ENCODE results near the gene SLC22A1. TPM values are rescaled to one million over a fixed set of nuclear protein-coding genes. Genes with fewer than 3 reads are reported as not detected.
A peak's percentile ranks its signal among the peaks of the same experiment; 100 is the strongest.

The SLC22A1 gene
- total and polyA plus RNA-seq, 2 donors (not counting 3 experiments of a cell fraction or from before 2014, with no cell fraction given), result 0.04 TPM; not detected in 1

- H3K9me3 ChIP-seq (replicated peaks; ENCODE audit: control insufficient read depth, insufficient read depth, low read length), result no peaks in the 10 kb centered on the region
- TF ChIP-seq CTCF (IDR thresholded peaks at IDR 0.05; ENCODE audit: extremely low read depth in 1 of 2, insufficient read depth in 1 of 2, low read depth in 1 of 2, low read length in 2 of 2) (peak; percentile 41 to 59), MYC (IDR thresholded peaks at IDR 0.05; ENCODE audit: low read depth, low read length) (no peak)
- H2AFZ ChIP-seq (ENCODE audit: low read depth, low read length), result no peak overlapping the region
- CTCF ChIA-PET, result interaction anchor here (0.6 to 7.0 kb wide), 4 partner anchors 10 to 470 kb away, joined by 3 to 53 read pairs (median 4); no protein-coding TSS in a partner anchor
- dilution Hi-C loops (cut with MboI; ENCODE audit: extremely low pct_ligation_motif_present, low sequenced_read_pairs), result no loop called here
- no peak overlapping the region for H3K9ac ChIP-seq (replicated peaks; ENCODE audit: extremely low read depth, insufficient read depth, low read length)
- H3K36me3 ChIP-seq (ENCODE audit: control insufficient read depth in 2 of 2, extremely low read depth in 1 of 2, insufficient read depth in 2 of 2, low read length in 2 of 2), result peaks cover 0 to 5% of the 10 kb centered on the region in 2 experiments
- POLR2A ChIA-PET, result no interaction called here
- FAIRE-seq (peak; percentile 79), DNase-seq (ENCODE audit: low read depth, low spot score) (peak; percentile 40)
- H3K4me3 ChIP-seq (replicated peaks in 1 of 3; ENCODE audit: insufficient read depth in 1 of 3, low read depth in 1 of 3, low read length in 3 of 3), result no peak overlapping the region
- no peak overlapping the region for H3K4me2 ChIP-seq (ENCODE audit: insufficient read depth, low read length)
- no peaks in the 10 kb centered on the region for H3K4me1 ChIP-seq (ENCODE audit: control insufficient read depth, extremely low read depth, insufficient read depth, low read length)
- no peaks in the 10 kb centered on the region for H3K27me3 ChIP-seq (ENCODE audit: control insufficient read depth in 2 of 2, insufficient read depth in 2 of 2, low read length in 2 of 2)
- BruUV-seq (replicated peaks), result no TSS peak
- intact Hi-C loops (cut with micrococcal nuclease), result loop anchor here (1.0 to 10.0 kb wide), 3 partner anchors 240 to 411 kb away; partner anchors contain the start of gene MRPL18
- no peaks in the 10 kb centered on the region for H3K9me1 ChIP-seq (replicated peaks; ENCODE audit: control insufficient read depth, extremely low read depth, insufficient read depth, low read length)
- H4K20me1 ChIP-seq (replicated peaks; ENCODE audit: control insufficient read depth, extremely low read depth, insufficient read depth, low read length), result no peaks in the 10 kb centered on the region
- no peak overlapping the region for H3K27ac ChIP-seq (ENCODE audit: insufficient read depth, low read depth, low read length)
- H3K79me2 ChIP-seq (ENCODE audit: control insufficient read depth, insufficient read depth, low read length), result no peaks in the 10 kb centered on the region
These were observed 18.4 kb upstream of the SLC22A1 start for GRCh38 chr6:160102956-160103824.

GRCh38 chr6:160103825-160104100 is 17.9 kb upstream of the SLC22A1 start:
- Histone ChIP-seq H3K27me3 (ENCODE audit: control insufficient read depth in 2 of 2, insufficient read depth in 2 of 2, low read length in 2 of 2) (no peaks in the 10 kb centered on the region), H3K9me3 (replicated peaks; ENCODE audit: control insufficient read depth, insufficient read depth, low read length) (no peaks in the 10 kb centered on the region), H3K9ac (replicated peaks; ENCODE audit: extremely low read depth, insufficient read depth, low read length) (no peak overlapping the region), H3K4me3 (replicated peaks in 1 of 3; ENCODE audit: insufficient read depth in 1 of 3, low read depth in 1 of 3, low read length in 3 of 3) (no peak overlapping the region), H2AFZ (ENCODE audit: low read depth, low read length) (no peak overlapping the region), H4K20me1 (replicated peaks; ENCODE audit: control insufficient read depth, extremely low read depth, insufficient read depth, low read length) (no peaks in the 10 kb centered on the region), H3K9me1 (replicated peaks; ENCODE audit: control insufficient read depth, extremely low read depth, insufficient read depth, low read length) (no peaks in the 10 kb centered on the region), H3K4me2 (ENCODE audit: insufficient read depth, low read length) (no peak overlapping the region), H3K4me1 (ENCODE audit: control insufficient read depth, extremely low read depth, insufficient read depth, low read length) (no peaks in the 10 kb centered on the region), H3K36me3 (ENCODE audit: control insufficient read depth in 2 of 2, extremely low read depth in 1 of 2, insufficient read depth in 2 of 2, low read length in 2 of 2) (peaks cover 0 to 5% of the 10 kb centered on the region in 2 experiments), H3K79me2 (ENCODE audit: control insufficient read depth, insufficient read depth, low read length) (no peaks in the 10 kb centered on the region), H3K27ac (ENCODE audit: insufficient read depth, low read depth, low read length) (no peak overlapping the region)
- CTCF ChIA-PET, result interaction anchor here (0.6 to 7.0 kb wide), 4 partner anchors 10 to 471 kb away, joined by 3 to 53 read pairs (median 4); no protein-coding TSS in a partner anchor
- dilution Hi-C loops (cut with MboI; ENCODE audit: extremely low pct_ligation_motif_present, low sequenced_read_pairs) (no loop called here), intact Hi-C loops (cut with micrococcal nuclease) (loop anchor here (1.0 to 10.0 kb wide), 3 partner anchors 240 to 411 kb away; partner anchors contain the start of gene MRPL18)
- BruUV-seq (replicated peaks), result no TSS peak
- DNase-seq (ENCODE audit: low read depth, low spot score) (no peak), FAIRE-seq (no peak)
- POLR2A ChIA-PET, result no interaction called here
- TF ChIP-seq POLR2A (IDR thresholded peaks at IDR 0.05; ENCODE audit: low read depth, low read length), result no peak
- no peak for TF ChIP-seq MAX (IDR thresholded peaks at IDR 0.05; ENCODE audit: insufficient read depth, insufficient read length)
- TF ChIP-seq POLR2AphosphoS5 (IDR thresholded peaks at IDR 0.05; ENCODE audit: insufficient read depth, low read depth, low read length), result no peak
- TF ChIP-seq JUN (IDR thresholded peaks at IDR 0.05; ENCODE audit: borderline replicate concordance, insufficient read depth, insufficient read length, low read depth), result no peak
- TF ChIP-seq GATA2 (IDR thresholded peaks at IDR 0.05; ENCODE audit: insufficient read depth, insufficient read length, low read depth, low read length), result no peak
- TF ChIP-seq FOS (IDR thresholded peaks at IDR 0.05; ENCODE audit: borderline replicate concordance, insufficient read depth, low read length), result no peak
- TF ChIP-seq CTCF (IDR thresholded peaks at IDR 0.05; ENCODE audit: extremely low read depth in 1 of 2, insufficient read depth in 1 of 2, low read depth in 1 of 2, low read length in 2 of 2), result no peak
- TF ChIP-seq MYC (IDR thresholded peaks at IDR 0.05; ENCODE audit: low read depth, low read length), result no peak
- no peak for TF ChIP-seq EZH2 (IDR thresholded peaks at IDR 0.05; ENCODE audit: borderline replicate concordance, low read depth, low read length, severe bottlenecking)

Data from endothelial cell of umbilical vein (primary cell).